Renal pelvis (tissue), 4 donors: ENCODE measurements around the gene FYN. TPM values are rescaled to one million over a fixed set of nuclear protein-coding genes. Genes with fewer than 3 reads are reported as not detected.
"Not testable (repeated sequence)": the region's sequence is repeated elsewhere in the genome, so short reads cannot be mapped to it uniquely, and the experiment has no call there.

Experiments
- DNase-seq: peaks from one replicate; pipeline ENCODE4 v3.0.0-alpha.2; 2013
- polyA plus RNA-seq, 3 donors: library from polyadenylated mRNA; unstranded; fragments of 120-200 nt; gene quantifications; one replicate each; pipeline ENCODE4 v1.2.1, GENCODE V29; 2013; ENCODE audit not compliant: insufficient read length in 3 of 3

The FYN gene
- polyA plus RNA-seq, 3 donors = 149 to 171 (median 159) TPM

- no peak for DNase-seq
These were observed 208.7 kb downstream of the FYN start for GRCh38 chr6:111664565-111665030.

DNA sequence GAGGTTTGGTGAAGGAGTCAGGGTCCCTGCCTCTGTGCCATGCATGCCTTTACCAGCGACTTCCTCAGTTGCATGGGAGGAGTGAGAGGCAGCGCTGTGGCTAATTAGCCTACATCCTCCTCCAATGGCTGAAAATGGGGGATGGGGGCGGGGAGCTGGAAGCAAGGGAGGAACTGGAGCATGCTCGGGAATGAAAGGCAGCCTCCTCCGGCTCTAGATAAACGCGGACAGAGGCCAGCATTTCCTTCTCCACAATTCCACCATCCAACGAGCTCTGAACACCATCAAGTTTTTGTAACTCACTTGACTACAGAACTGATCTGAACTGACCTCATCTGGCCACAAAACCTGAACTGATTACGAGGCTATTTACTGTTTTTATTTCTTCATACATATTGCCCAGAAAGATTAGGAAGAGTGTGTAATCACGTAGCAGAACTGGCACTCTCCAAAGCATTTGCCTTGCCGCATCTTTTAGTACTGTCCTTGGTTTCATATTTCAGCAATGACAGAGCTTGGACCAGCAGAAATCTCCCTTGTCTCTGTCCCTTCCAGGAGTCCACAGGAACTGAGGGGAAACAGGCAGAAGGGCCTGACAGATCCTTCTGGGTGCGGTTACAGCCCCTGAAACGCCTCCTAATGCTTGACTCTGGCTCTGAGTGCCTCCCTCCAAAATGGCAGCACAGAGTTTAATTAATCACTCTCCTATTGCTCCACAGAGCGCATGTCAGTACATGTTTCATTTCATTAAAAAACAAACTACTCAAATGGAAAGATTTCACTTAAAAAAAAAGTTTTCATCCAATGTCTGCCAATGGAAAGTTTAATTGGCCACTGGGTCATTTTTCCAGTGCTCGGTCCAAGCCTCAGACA lies 209.3 kb downstream of the FYN start:
- peak; percentile 89 for DNase-seq

- no peak for DNase-seq
These were observed 210.3 kb downstream of the FYN start for GRCh38 chr6:111662794-111663593.

- no peak for DNase-seq
These were observed 211.0 kb downstream of the FYN start for GRCh38 chr6:111662072-111662793.

DNA sequence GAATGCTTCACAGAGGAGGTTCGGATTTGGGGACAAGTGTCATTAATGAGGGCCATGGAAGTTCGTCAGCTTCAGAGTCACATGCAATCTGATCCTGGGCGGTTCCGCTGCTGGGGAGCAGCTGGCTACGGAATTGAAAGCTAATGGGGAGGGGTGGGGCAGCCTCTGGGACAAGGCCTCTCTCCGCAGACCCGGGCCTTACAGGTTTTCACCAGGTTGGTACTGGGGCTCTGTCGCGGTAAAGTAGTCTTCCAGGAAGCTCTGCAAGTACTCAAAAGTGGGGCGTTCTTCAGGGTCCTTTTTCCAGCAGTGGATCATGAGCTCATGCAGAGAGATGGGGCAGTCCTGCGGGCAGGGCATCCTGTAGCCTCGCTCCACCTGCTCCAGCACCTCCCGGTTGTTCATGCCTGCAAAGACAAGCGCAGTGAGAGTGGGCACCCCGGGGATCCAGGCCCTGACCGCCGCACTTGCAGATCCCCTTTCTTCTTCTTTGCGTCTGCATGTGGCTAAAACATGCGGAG lies 211.7 kb downstream of the FYN start:
- DNase-seq = no peak

DNA sequence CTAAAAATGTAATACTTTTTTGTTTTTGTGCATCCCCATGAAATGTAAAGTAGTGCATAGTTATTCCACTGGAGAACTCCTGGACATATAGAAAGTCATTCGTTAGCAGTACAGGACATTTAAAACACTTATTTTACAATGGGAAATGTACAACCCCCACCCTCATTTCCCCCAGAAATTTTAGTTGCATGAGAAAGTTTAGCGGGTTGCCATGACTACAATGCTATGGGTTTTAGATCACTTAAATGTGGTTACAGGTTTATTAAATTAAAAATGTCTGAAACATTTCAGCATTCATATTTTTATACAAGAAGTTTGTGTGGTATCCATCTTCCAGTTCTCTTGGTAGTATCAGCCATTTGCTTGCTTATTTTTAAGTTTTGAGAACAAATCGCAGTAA lies 212.7 kb downstream of the FYN start:
- no peak for DNase-seq

DNA sequence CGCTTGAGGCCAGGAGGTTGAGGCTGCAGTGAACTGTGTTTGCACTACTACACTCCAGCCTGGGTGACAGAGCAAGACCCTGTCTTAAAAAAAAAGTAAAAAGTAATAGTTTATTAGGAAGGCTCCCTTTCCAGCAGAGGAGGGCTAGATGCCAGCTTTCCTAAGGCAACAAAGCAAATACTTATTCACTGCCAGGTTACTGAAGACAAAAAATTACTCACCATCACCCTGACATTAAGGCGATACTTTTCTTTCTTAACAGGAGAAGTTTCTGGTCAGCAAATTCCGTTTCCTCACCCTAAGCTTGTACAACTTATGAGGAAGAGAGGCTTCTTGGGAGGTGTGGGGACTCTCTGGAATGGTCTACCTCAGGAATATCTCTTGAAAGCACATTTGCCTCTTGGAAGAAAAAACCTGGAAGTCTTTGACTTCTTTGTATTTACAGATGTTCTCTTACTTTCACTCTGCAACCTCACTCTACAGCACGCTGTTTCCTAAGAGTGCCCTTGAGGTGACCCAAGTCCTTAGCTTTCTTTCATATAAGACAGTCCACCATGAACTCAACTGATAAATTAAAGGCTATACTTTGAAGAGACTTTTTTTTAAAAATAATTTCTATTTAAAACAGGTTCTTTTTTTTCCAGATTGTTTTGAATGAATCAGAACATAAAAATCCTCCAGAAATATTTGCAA lies 214.6 kb downstream of the FYN start:
- DNase-seq = no peak

DNA sequence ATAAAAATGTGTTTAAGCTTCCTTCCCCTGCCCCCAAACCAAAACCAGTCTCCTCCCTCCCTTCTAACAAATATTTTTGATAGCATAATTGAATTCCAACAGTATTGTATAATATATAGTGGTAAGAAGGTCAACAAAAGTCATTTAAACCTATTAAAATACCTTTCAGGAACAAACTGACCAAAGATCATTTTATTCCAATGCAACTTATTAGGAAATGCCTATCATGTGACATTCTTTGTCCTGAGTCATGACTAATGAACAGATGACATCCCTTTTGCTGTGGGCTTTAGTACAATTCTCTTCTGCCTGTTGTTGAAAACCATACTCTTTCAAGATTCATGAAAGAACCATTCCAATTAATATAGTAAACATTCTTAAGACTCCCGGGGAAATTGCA lies 216.1 kb downstream of the FYN start:
- DNase-seq = no peak

- no peak for DNase-seq
These were observed 219.3 kb downstream of the FYN start for GRCh38 chr6:111653979-111654378.

DNA sequence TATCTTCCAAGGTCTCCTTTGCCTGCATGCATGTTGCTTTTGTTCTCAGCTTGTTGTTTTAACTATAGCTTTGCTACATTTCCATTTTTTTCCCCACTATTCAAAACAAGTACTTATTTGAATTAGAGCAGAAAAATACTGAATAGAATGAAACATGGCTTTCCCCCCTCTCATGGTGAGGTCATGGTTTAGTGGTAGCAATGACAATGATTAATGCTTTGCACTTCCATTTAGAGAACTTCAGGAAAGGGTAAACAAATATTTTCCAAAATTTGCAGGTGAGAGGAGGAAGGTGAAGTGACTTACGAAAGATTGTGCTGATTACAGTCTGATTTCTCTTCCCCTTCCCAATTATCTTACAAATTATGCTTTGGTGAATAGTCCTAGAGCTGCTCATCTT lies 219.8 kb downstream of the FYN start:
- no peak for DNase-seq

- no peak for DNase-seq
These were observed 221.1 kb downstream of the FYN start for GRCh38 chr6:111652156-111652555.

- no peak for DNase-seq
These were observed 221.8 kb downstream of the FYN start for GRCh38 chr6:111651185-111652034.

DNA sequence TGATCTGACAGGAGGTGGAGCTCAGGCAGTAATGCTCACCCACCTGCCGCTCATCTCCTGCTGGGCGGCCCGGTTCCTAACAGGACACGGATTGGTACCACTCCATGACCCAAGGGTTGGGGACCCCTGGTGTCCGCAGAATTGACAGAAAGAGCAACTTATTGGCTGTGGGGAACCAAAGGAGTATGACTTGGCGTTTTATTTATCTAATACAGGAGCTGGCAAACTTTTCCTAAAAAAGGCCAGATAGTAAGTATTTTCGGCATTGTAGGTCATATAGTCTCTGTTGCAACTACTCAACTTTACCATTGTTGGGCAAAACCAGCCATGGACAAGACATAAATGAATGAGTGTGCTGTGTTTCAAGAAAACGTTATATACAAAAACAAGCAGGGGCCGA lies 223.2 kb downstream of the FYN start:
- no peak for DNase-seq

- no peak for DNase-seq
These were observed 225.2 kb downstream of the FYN start for GRCh38 chr6:111648100-111648499.

DNA sequence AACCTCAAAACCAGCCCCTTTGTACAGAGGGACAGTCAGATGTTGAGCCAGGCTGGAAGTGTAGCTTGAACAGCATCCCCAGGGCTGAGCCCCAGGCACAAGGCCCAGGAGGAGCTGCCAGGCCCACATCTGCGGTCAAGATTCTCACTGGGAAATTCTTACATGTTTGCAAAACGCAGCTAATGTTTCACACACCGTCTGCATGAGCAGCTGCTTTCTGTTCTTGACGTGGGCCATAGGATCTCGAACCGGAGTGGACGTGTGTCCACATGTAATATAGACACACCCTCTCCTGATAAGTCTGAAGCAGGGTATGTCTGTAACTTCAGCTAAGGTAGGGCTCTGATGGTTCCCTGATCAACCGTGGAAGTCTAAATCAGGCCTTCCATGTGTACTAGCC lies 226.3 kb downstream of the FYN start:
- DNase-seq = no peak

- DNase-seq = no peak
These were observed 227.2 kb downstream of the FYN start for GRCh38 chr6:111646034-111646433.

DNA sequence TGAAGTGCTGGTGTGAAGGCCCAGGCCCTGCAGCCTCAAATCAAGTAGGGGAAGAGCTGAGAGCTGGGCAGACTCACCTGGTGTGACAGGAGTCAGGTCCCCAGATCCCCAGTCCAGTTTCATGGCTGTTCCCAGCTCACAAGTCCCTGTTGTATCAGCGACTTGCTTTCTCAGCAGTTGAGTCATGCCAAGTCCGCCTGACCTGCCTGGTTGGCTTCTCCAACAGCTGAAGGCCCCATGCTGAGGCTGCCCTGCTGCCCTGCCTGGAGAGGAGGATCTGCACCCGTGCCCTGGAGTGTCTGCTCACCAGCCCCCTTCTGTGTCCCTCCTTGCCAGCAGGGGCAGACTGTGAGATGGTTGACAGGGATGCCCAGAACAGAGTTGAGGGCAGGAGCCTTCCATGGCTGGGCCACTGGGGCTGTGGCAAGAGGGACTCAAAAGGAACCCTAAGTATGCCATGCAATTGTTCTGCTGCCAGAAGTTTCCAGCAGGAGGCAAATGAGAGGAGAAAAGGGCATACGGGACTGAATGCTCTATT lies 228.3 kb downstream of the FYN start:
- DNase-seq = no peak

GRCh38 chr6:111642463-111643158 lies 230.6 kb downstream of the FYN start:
- DNase-seq = peak; percentile 57

DNA sequence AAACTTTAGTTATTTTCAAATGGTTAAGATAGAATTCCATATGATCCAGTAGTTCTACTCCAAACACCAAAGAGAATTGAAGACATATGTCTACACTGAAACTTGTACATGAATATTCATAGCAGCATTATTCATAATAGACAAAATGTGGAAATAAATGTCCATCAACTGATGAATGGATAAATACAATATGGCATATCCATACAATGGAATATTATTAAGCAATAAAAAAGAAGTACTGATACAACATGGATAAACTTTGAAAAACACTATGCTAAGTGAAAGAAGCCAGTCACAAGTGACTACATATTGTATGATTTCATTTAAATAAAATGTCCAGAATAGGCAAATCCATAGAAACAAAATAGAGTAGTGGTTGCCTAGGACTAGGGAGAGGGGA lies 234.0 kb downstream of the FYN start:
- DNase-seq = no peak

- DNase-seq = not testable (repeated sequence)
These were observed 238.3 kb downstream of the FYN start for GRCh38 chr6:111634981-111635380.
